Adrenal gland (tissue), 12 donors: ENCODE results near the gene TGFBR1. TPM values are rescaled to one million over a fixed set of nuclear protein-coding genes. Genes with fewer than 3 reads are reported as not detected.

Source experiments
- DNase-seq, 7 donors: peaks; one replicate each; pipeline ENCODE4 v3.0.0-alpha.2; 2019 to 2020
- H3K27ac ChIP-seq, 5 donors: fragments of 200-600 bp; sonication (generic) in 4 of 5; 1 replicate in 3 of 5; 2 replicates in 2 of 5; pipeline versions ENCODE4 v1.5.1 to v1.8.0; 2016 to 2020; ENCODE audit warnings: mild to moderate bottlenecking in 1 of 5
- H3K27me3 ChIP-seq: fragments of 200-600 bp; 2 replicates; pipeline ENCODE4 v1.8.0; 2021
- H3K36me3 ChIP-seq, 2 donors: fragments of 200-600 bp; replicated peaks in 1 of 2; 1 replicate in 1 of 2; 2 replicates in 1 of 2; pipeline versions ENCODE4 v1.5.1 to v1.8.0; 2018 to 2022
- H3K4me1 ChIP-seq, 2 donors: fragments of 200-600 bp; replicated peaks in 1 of 2; 1 replicate in 1 of 2; 2 replicates in 1 of 2; pipeline versions ENCODE4 v1.5.1 to v1.8.0; 2018 to 2021
- H3K4me3 ChIP-seq, 4 donors: fragments of 200-600 bp; sonication (generic) in 3 of 4; one replicate each; pipeline ENCODE4 v1.5.1; 2016 to 2018
- H3K9me3 ChIP-seq, 3 donors: fragments of 200-600 bp; sonication (generic) in 1 of 3; replicated peaks in 1 of 3; 1 replicate in 2 of 3; 2 replicates in 1 of 3; pipeline versions ENCODE4 v1.5.1 to v1.8.0; 2016 to 2021
- CTCF ChIP-seq, 6 experiments: fragments of 450-650 bp in 4 of 6; fragments of 200-600 bp in 2 of 6; sonication (generic) in 1 of 6; IDR thresholded peaks; 1 replicate in 5 of 6; 2 replicates in 1 of 6; pipeline versions ENCODE4 v1.5.1 to v1.8.0; 2016 to 2021; ENCODE audit warnings: antibody characterized with exemption in 6 of 6, mild to moderate bottlenecking in 2 of 6, moderate library complexity in 1 of 6
- POLR2A ChIP-seq, 2 donors: fragments of 450-650 bp; IDR thresholded peaks; one replicate each; pipeline ENCODE4 v1.6.1; 2017; ENCODE audit warnings: antibody characterized with exemption in 2 of 2, mild to moderate bottlenecking in 2 of 2, moderate library complexity in 1 of 2
- WGBS, 4 donors: extraction: QIAGEN DNeasy Blood & Tissue Kit in 2 of 4; methylation state at CpG; one replicate each; pipeline versions ENCODE4 v1.1.5 to v1.1.7; 2013 to 2017; 5-methylcytosine and 5-hydroxymethylcytosine counted together
- intact Hi-C, 2 donors: fragments of 100-400 bp; cut with DNase I; formaldehyde crosslinking; loops; one replicate each; pipeline versions ENCODE4 v1.14.1 to v1.15.0; 2022 to 2023
- polyA plus RNA-seq, 3 donors: library from polyadenylated mRNA; stranded (reverse); fragments of 200-250 nt in 2 of 3; fragments of 350-450 nt in 1 of 3; fragmentation: Illumina TruSeq in 1 of 3; extraction: RNeasy Lipid Tissue Mini Kit (QIAGEN cat#74804) in 1 of 3; gene quantifications; one replicate each; pipeline ENCODE4 v1.2.3, GENCODE V29; 2013 to 2014
- total RNA-seq, 9 donors: library from RNA; depleted of rRNA in 4 of 9; stranded (reverse); fragments of >200 nt in 4 of 9; fragments of 120-200 nt in 1 of 9; fragmentation: NEBNext Ultra II Directional in 1 of 9; extraction: Animal tissue kit (Norgen Biotek cat#: 25700) in 1 of 9; gene quantifications; one replicate each; pipeline versions ENCODE4 v1.1.0 to v1.2.4, GENCODE V29; 2013 to 2023
- donor health status: healthy with polysubstance abuse.
- donor health status: Bipolar disorder and iron deficiency.
- donor health status: DM: yes; HTN: yes; CAD: no.
- donor health status: DM: no; HTN: no; CAD: no.
- donor health status: DM: no; HTN: no; CAD: no.
- donor health status: DM: yes; HTN: yes; CAD: no.

TGFBR1 gene
- total and polyA plus RNA-seq, 12 donors = 5.5 to 38.5 (median 25.4) TPM

GRCh38 chr9:99079542-99079941 is 25.4 kb upstream of the TGFBR1 start:
- DNase-seq = peak in 1 of 7 donors; percentile 0
- H3K9me3 ChIP-seq = no peaks in the 10 kb centered on the region
- intact Hi-C loops = no loop called here
- TF ChIP-seq POLR2A (IDR thresholded peaks at IDR 0.05) = no peak
- no peak for TF ChIP-seq CTCF (IDR thresholded peaks at IDR 0.05)
- 75 to 86% (median 82%) methylated on average over 3 of the region's 3 CpGs for WGBS, 4 donors
- no peaks in the 10 kb centered on the region for H3K36me3 ChIP-seq
- no peak overlapping the region for H3K4me3 ChIP-seq
- no peak overlapping the region for H3K27ac ChIP-seq
- no peaks in the 10 kb centered on the region for H3K4me1 ChIP-seq
- no peaks in the 10 kb centered on the region for H3K27me3 ChIP-seq

- Histone ChIP-seq H3K4me1 (peaks cover 4 to 9% of the 10 kb centered on the region in 2 donors), H3K9me3 (no peaks in the 10 kb centered on the region), H3K4me3 (no peak overlapping the region), H3K36me3 (no peaks in the 10 kb centered on the region), H3K27me3 (no peaks in the 10 kb centered on the region), H3K27ac (no peak overlapping the region)
- intact Hi-C loops = no loop called here
- TF ChIP-seq CTCF (IDR thresholded peaks at IDR 0.05) (no peak), POLR2A (IDR thresholded peaks at IDR 0.05) (no peak)
- WGBS, 4 donors = 72 to 86% (median 77%) methylated on average over 6 of the region's 6 CpGs
- DNase-seq = peak in 1 of 7 donors; percentile 6
These were observed 21.9 kb upstream of the TGFBR1 start for GRCh38 chr9:99083051-99083450.

DNA sequence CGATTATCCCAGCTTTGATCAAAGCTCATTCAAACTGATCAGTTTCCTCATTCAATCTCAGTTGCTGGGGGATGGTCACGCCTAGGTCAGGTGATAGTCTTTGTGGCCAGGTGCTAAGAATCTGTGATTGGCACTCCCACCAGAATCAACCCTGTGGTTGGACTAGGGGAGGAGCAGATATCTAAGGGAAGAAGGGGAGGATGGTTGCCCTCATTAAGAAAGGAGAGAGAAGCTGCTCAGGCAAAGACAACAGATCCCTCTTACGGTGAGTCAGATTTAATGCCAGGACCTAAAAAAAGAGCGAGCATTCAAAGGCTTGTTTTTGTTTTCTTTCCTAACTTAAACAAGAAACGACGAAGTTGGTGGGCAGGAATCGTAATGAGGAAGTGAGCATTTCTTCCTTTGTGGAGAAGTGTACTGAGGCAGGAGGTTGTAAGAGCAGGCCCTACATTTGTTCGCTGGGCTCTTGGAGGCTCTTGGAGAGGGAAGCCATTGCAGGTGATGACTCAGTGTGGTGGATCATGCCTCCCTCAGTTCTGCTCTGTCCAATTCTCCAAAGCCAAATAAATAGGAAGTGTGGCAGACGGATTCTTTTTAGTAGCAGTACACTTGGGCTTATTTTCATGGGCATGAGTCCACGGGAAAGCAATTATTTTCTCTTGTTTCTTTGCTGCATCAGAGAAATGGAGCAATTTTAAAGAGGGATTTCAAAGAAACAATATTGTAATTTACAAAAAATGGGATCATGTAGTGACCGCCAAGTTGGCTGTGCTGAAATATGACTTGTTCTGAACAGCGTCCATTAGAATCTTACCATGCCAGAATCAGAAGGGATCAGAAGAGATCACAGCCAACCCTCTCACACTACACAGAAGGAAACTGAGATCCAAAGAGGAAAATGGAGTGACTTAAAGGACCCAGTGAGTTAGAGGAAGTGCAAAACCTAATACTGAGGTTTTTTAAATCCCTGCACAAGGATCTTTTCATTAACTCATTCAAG is 18.7 kb upstream of the TGFBR1 start:
- intact Hi-C loops = no loop called here
- no peaks in the 10 kb centered on the region for H3K27me3 ChIP-seq
- H3K4me1 ChIP-seq = peaks cover 4 to 9% of the 10 kb centered on the region in 2 donors
- H3K9me3 ChIP-seq = no peaks in the 10 kb centered on the region
- TF ChIP-seq CTCF (IDR thresholded peaks at IDR 0.05) (no peak), POLR2A (IDR thresholded peaks at IDR 0.05) (no peak)
- DNase-seq = peak in 3 of 7 donors; percentile 19 to 53 (median 33)
- WGBS, 4 donors = 69 to 81% (median 73%) methylated on average over 12 of the region's 12 CpGs
- peak overlapping the region in 1 of 5 donors; percentile 7 for H3K27ac ChIP-seq
- H3K4me3 ChIP-seq = no peak overlapping the region
- H3K36me3 ChIP-seq = no peaks in the 10 kb centered on the region

DNA sequence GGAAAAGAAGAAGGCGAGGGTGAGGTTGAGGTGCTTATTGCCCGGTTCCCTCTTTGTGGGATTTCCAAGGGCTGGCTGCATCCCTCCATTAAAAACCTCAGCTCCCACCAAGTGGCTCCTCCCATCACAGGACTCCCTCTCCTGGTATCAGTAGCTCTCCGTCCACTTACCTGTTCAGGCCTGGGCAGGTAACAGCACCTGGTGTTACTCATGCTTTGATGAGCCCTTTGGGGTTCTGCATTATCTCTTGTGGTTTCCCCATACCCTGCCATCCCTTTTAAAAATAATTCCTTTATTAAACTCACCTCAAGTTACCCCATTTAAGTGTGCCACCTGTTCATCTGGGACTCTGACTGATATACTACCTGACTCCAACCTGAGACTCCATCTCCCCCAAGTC is 17.5 kb upstream of the TGFBR1 start:
- Histone ChIP-seq H3K27ac (no peak overlapping the region), H3K36me3 (no peaks in the 10 kb centered on the region), H3K4me3 (no peak overlapping the region), H3K27me3 (no peaks in the 10 kb centered on the region), H3K4me1 (peaks cover 4 to 9% of the 10 kb centered on the region in 2 donors), H3K9me3 (no peaks in the 10 kb centered on the region)
- no peak for DNase-seq
- TF ChIP-seq CTCF (IDR thresholded peaks at IDR 0.05) (no peak), POLR2A (IDR thresholded peaks at IDR 0.05) (no peak)
- intact Hi-C loops = no loop called here
- WGBS, 4 donors = 94 to 98% (median 96%) methylated on average over 3 of the region's 3 CpGs
